NCI-H2107 (cell line): Measurements from ENCODE around the gene PKN3.

Experiments
- DNase-seq: peaks from one replicate; lab custom pipeline; 2025; lab: John Stamatoyannopoulos, UW

The PKN3 gene

DNA sequence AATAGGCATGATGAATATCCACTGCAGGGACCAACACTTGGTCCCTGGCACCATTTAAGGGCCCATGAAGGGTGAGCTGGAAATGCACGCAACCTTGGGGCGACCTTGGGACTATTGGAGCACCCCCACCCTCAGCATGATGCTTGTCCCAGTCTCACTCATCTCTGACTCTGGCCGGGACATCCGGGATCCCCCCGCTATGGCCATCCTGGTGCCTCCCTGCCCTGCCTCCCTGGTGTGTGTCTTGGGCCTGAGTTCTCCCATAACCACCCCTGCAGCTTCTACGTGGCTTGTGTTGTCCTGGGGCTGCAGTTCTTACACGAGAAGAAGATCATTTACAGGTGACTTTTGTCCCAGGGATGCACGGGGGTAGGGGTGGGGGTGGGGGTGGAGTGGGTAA is 15.7 kb downstream of the PKN3 start:
- DNase-seq, result no peak

GRCh38 chr9:128718475-128718874 is 16.2 kb downstream of the PKN3 start:
- DNase-seq, result no peak

- DNase-seq, result no peak
These were observed 17.8 kb downstream of the PKN3 start for GRCh38 chr9:128719919-128720605.

GRCh38 chr9:128720841-128721486 is 18.7 kb downstream of the PKN3 start:
- no peak for DNase-seq

DNA sequence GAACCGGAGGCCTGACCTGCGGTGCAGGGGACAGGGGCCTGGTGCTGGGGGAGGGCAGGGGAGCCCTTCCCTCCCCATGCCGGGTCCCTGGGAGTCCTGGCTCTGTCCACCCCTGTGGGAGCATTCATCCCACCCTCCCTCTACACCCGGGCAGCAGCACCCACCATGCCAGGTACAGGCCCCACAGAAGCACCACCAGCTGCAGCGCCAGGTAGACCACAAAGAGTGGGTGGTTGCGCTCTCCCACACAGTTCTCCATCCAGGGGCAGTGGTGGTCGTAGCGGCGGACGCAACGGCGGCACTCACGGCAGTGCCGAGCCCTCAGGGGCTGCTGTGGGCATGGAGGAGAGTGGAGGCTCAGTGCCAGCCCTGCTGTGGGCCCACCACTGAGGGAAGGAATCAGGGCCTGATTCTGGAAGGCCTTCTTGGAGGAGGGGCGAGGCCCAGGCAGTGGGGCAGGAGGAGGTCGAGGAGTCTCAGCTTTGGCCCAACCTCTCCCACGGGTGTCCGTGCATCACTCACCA is 19.2 kb downstream of the PKN3 start:
- DNase-seq, result no peak

DNA sequence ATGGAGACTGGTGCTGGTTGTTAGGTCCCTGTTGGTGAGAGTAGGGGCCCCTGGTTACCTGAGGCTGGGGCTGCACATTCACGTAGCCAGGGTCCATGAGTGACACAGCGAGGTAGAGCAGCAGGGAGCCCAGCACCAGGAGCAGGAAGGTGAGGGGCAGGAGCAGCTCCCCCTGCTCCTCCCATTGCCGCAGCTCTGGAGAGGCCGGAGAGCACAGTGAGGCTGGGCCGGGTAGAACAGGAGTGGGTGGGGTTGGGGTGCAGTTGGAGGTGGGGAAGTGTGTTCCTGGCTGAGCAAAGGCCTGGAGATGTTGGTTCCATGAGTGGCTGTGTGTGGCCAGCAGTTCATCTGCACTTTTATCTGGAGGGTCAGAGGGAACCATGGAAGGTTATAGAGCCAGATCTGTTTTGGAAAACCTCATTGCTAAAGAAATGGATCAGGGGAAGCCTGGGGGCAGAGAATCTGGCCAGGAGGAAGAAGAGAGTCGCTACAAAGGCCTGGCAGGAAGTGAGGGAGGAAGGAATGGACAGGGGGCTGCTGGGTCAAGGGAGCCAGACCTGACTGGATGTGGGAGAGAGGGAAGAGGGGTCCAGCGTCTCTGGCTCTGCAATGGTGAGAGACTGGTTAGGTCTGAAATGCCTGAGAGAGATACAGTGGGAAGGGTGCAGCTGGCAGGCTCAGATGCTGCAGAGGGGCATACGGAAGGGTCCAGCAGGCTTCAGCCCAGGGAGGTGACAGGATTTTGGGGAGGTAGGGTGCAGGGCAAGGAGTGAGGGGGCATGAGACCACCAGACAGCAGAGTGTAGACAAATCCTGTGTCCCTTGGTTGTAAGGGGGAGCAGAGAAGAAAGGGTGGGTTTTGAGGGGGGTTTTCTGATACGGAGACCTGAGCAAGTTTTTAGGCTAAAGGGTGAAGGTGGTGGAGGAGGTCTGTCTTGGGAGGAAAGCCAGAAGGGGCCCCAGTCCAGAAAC is 20.4 kb downstream of the PKN3 start:
- no peak for DNase-seq

DNA sequence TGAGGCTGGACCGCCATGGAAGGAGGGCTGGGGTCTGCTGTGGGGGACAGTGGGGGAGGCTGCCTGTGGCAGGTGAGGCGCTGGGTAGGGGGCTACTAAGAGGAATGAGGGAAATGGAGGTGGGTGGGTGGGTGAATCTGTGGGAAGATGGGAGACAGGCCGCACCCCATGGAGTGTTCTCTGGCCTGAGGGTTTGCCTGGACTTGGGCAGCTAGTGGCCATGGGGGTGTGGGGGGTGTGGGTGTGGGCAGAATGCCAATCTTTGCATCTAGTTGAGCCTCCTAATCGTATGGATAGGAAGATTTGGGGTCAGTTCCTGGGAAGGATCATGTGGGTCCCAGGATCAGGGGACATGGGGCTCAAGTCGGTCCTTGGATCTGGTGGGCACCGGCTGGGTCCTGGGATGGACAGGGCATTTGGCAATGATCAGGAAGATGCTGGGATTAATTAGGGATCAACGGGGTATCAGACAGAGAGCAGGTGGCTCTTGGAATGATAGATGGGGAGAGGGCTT is 21.1 kb downstream of the PKN3 start:
- DNase-seq, result no peak

- DNase-seq, result peak; percentile 92
These were observed 21.8 kb downstream of the PKN3 start, which contains the start of gene ZDHHC12 for GRCh38 chr9:128723866-128724743. Gene ZDHHC12, minus strand, starts transcription at chr9:128724127. Its CDS starts 34 bp downstream, at chr9:128724093.

DNA sequence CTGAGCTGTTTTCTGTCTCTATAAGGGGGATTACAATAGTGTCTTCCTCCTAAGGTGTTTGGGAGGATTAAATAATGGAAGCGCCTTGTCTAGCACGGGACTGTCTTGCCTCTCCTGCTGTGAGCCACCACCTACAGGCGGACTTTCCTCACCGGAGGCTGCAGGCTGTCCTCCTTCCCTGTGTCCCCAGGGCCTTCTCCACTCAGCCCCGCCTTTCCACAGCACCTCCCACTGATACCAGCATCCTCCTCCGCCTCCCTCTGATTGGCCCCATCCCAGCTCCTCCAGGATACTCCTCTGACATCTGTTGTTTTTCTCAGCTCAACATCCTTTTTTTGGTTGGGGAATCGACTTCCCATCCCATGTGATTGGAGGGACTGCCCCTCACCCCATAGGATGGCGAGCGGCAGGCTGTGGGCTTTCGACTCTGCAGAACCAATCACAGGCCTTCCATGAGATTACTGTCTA is 22.5 kb downstream of the PKN3 start:
- DNase-seq, result no peak

- no peak for DNase-seq
These were observed 25.4 kb downstream of the PKN3 start for GRCh38 chr9:128727640-128728248.

DNA sequence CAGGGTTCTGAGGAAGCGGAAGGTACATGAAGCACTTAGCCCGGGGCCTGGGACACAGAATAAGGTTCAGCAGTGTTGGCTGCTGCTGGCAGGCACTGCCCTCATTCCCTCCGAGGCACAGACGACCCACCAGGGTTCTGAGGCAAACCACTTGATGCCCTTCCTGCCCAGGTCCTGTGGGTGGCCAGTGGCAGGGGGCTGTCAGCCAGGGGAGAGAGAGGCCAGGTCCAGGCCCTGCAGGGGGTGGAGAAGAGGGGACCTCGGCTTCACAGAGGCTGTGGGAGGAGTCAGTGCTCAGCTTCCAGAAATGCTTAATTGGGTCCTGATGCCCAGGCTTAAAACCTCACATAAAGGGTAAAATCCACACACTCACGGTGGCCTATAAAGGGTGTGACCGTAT is 26.0 kb downstream of the PKN3 start:
- DNase-seq, result no peak

DNA sequence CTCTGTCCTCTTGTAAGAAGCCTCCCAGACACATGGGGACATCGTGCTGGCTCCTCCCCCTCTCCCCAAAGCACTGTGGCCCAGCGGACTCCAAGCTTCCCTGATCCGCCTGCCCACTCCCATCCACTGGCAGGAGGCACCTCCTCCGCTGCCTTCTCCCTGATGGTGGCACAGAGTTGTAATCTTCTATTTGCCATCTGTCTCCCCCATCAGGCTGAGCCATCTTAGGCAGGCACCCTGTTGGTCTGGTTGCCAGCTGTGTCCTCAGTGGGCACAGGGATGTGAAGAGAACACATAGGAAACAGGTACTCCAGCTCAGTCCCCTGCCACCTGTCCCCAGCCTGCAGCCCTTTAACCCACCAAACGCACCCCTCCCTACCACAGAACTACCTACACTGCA is 27.0 kb downstream of the PKN3 start:
- DNase-seq, result no peak

- no peak for DNase-seq
These were observed 27.6 kb downstream of the PKN3 start for GRCh38 chr9:128729766-128730517.

GRCh38 chr9:128731093-128731492 is 28.8 kb downstream of the PKN3 start:
- DNase-seq, result no peak

DNA sequence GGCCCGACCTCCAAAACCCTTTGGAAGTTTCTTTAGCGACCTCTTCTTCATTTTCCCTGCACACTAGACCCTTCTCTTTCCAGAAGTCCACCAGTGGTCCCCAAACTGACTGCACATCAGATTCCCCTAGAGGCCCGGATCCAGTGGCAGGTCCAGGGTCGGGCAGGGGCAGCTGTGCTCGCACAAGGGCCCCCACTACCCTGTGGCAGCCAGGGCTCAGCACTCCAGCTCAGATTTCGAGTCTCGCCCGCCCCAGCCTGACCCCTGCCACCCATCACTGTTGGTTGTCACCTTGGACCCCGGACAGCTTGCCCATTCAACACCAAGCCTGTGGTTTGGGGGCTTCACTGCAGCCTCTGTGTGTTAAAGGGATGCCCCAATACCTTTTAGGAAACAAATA is 29.4 kb downstream of the PKN3 start:
- DNase-seq, result no peak

DNA sequence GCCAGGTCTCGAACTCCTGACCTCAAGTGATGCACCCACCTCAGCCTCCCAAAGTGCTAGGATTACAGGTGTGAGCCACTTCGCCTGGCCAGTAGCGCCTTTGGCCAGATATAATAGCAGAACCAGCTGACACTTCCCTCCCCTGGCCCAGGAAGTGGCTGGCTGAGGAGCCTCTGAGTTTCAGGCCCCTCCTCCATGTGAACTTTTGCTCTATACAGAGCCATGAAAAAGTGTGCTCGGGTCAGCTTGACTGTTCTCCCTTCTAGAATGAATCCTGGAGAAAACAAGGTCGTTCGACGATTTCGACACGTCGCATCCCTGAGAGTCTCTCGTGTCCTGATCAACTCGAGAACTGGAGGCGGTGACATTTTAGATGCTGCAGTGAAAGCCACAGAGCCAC is 30.3 kb downstream of the PKN3 start:
- DNase-seq, result no peak

DNA sequence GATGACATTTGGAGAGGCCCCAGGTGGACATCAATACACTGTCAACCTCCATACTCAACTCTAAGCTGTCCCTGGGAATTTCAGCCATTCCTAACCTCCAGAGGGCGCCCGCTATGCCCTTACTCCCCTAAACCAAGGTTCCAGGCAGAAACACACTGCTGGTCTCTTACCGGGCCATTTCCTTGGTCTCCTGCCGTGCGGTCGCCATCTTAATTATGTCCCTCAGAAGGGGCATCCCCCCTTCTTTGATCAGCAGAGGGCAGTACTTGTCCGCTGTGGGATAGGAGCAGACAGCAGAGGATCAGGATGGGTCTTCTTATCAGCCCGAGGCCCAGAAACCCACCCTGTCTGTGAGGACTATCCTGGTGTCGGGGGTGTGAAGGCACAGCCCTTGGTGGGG is 31.0 kb downstream of the PKN3 start:
- peak; percentile 28 for DNase-seq

- DNase-seq, result no peak
These were observed 33.1 kb downstream of the PKN3 start for GRCh38 chr9:128735373-128735772.

DNA sequence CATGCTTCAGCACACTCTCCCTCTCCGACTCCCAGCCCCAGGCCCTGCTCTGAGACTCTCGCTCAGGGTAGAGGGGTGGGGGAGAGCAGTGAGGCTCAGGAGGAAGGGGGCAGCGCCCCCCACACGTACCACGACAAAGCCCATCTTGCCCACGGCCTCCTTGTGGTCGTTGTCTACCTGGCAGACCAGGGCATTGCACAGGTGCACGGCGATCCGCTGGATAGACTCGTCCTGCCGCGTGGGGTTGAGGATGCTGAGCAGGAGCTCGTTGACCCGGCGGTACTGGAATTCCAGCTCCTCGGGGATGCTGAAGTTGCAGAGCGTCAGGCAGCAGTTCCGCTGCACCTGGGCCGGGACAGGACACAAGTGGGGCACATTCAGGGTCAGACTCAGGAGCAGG is 40.1 kb downstream of the PKN3 start:
- no peak for DNase-seq

- no peak for DNase-seq
These were observed 41.1 kb downstream of the PKN3 start for GRCh38 chr9:128743421-128743820.
